ENCODE results near the gene ADAT1.

The ADAT1 gene

GRCh38 chr16:75622761-75623605 is at the start of gene ADAT1:
Gene ADAT1 (minus strand): TSS chr16:75623281. CDS start chr16:75620799, 2,482 bp downstream.
- Histone ChIP-seq H3K27ac (ENCODE audit: low read length) (peak within 1 kb of the TSS; percentile 82), H3K79me2 (ENCODE audit: insufficient read depth, low read length) (peaks cover 24% of the 10 kb centered on the region), H3K4me3 (ENCODE audit: low read depth in 1 of 2, low read length in 2 of 2) (peak within 1 kb of the TSS; percentile 52 to 72), H2AFZ (ENCODE audit: low read depth, low read length) (peak within 1 kb of the TSS; percentile 77), H3K4me2 (ENCODE audit: insufficient read depth, low read length) (peak within 1 kb of the TSS; percentile 91), H3K36me3 (ENCODE audit: insufficient read depth, low read length) (peaks cover 54% of the 10 kb centered on the region), H3K9ac (ENCODE audit: low read depth, low read length) (peak within 1 kb of the TSS; percentile 82), H3K27me3 (ENCODE audit: insufficient read depth, low read length, poor library complexity) (no peaks in the 10 kb centered on the region), H3K4me1 (ENCODE audit: insufficient read depth, low read length) (peaks cover 31% of the 10 kb centered on the region), H3K9me3 (ENCODE audit: insufficient read depth, low read length, severe bottlenecking) (no peaks in the 10 kb centered on the region), H4K20me1 (ENCODE audit: insufficient read depth, low read length) (no peaks in the 10 kb centered on the region)
- peak; percentile 95 for ATAC-seq (ENCODE audit: insufficient read depth, low read depth)
- peak; percentile 98 for DNase-seq
- no peak for TF ChIP-seq CTCF (IDR thresholded peaks at IDR 0.05; ENCODE audit: borderline replicate concordance, extremely low read depth, low read length, poor library complexity, severe bottlenecking)
- TF ChIP-seq EZH2 (IDR thresholded peaks at IDR 0.05; ENCODE audit: borderline replicate concordance, low read depth, low read length, severe bottlenecking) = no peak

- H3K4me1 ChIP-seq (ENCODE audit: insufficient read depth, low read length) = no peaks in the 10 kb centered on the region
Measured at GRCh38 chr16:75667503-75667902, 44.4 kb upstream of the ADAT1 start.

GRCh38 chr16:75660726-75661302 is 37.7 kb upstream of the ADAT1 start:
- Histone ChIP-seq H3K9ac (ENCODE audit: low read depth, low read length) (no peak overlapping the region), H3K4me1 (ENCODE audit: insufficient read depth, low read length) (no peaks in the 10 kb centered on the region), H3K4me3 (ENCODE audit: low read depth in 1 of 2, low read length in 2 of 2) (no peak overlapping the region), H2AFZ (ENCODE audit: low read depth, low read length) (no peak overlapping the region), H3K27me3 (ENCODE audit: insufficient read depth, low read length, poor library complexity) (no peaks in the 10 kb centered on the region), H4K20me1 (ENCODE audit: insufficient read depth, low read length) (peaks cover 11% of the 10 kb centered on the region; the same call in 1 of the 2 replicates), H3K79me2 (ENCODE audit: insufficient read depth, low read length) (peaks cover 4% of the 10 kb centered on the region; the same call in 1 of the 2 replicates), H3K36me3 (ENCODE audit: insufficient read depth, low read length) (peaks cover 34% of the 10 kb centered on the region), H3K9me3 (ENCODE audit: insufficient read depth, low read length, severe bottlenecking) (no peaks in the 10 kb centered on the region), H3K27ac (ENCODE audit: low read length) (no peak overlapping the region), H3K4me2 (ENCODE audit: insufficient read depth, low read length) (no peak overlapping the region)
- DNase-seq (no peak), ATAC-seq (ENCODE audit: insufficient read depth, low read depth) (no peak)
- TF ChIP-seq CTCF (IDR thresholded peaks at IDR 0.05; ENCODE audit: borderline replicate concordance, extremely low read depth, low read length, poor library complexity, severe bottlenecking) = no peak
- TF ChIP-seq EZH2 (IDR thresholded peaks at IDR 0.05; ENCODE audit: borderline replicate concordance, low read depth, low read length, severe bottlenecking) = no peak

More at GRCh38 chr16:75667503-75667902, 44.4 kb upstream of the ADAT1 start:
- Histone ChIP-seq H3K27ac (ENCODE audit: low read length) (no peak overlapping the region), H3K79me2 (ENCODE audit: insufficient read depth, low read length) (no peaks in the 10 kb centered on the region), H3K27me3 (ENCODE audit: insufficient read depth, low read length, poor library complexity) (no peaks in the 10 kb centered on the region), H3K4me3 (ENCODE audit: low read depth in 1 of 2, low read length in 2 of 2) (no peak overlapping the region), H4K20me1 (ENCODE audit: insufficient read depth, low read length) (no peaks in the 10 kb centered on the region), H3K36me3 (ENCODE audit: insufficient read depth, low read length) (no peaks in the 10 kb centered on the region), H2AFZ (ENCODE audit: low read depth, low read length) (no peak overlapping the region), H3K9ac (ENCODE audit: low read depth, low read length) (no peak overlapping the region), H3K9me3 (ENCODE audit: insufficient read depth, low read length, severe bottlenecking) (no peaks in the 10 kb centered on the region), H3K4me2 (ENCODE audit: insufficient read depth, low read length) (no peak overlapping the region)
- TF ChIP-seq EZH2 (IDR thresholded peaks at IDR 0.05; ENCODE audit: borderline replicate concordance, low read depth, low read length, severe bottlenecking) = no peak
- TF ChIP-seq CTCF (IDR thresholded peaks at IDR 0.05; ENCODE audit: borderline replicate concordance, extremely low read depth, low read length, poor library complexity, severe bottlenecking) = no peak
- no peak for DNase-seq
- ATAC-seq (ENCODE audit: insufficient read depth, low read depth) = no peak

Data from DND-41 (cell line).